IPS DF 19.7 (cell line): ENCODE results near the gene RPL36.

Experiments
- DNase-seq: peaks from one replicate; pipeline ENCODE4 v3.0.0-alpha.2; 2013; ENCODE audit warnings: low read depth, low spot score

The RPL36 gene

DNA sequence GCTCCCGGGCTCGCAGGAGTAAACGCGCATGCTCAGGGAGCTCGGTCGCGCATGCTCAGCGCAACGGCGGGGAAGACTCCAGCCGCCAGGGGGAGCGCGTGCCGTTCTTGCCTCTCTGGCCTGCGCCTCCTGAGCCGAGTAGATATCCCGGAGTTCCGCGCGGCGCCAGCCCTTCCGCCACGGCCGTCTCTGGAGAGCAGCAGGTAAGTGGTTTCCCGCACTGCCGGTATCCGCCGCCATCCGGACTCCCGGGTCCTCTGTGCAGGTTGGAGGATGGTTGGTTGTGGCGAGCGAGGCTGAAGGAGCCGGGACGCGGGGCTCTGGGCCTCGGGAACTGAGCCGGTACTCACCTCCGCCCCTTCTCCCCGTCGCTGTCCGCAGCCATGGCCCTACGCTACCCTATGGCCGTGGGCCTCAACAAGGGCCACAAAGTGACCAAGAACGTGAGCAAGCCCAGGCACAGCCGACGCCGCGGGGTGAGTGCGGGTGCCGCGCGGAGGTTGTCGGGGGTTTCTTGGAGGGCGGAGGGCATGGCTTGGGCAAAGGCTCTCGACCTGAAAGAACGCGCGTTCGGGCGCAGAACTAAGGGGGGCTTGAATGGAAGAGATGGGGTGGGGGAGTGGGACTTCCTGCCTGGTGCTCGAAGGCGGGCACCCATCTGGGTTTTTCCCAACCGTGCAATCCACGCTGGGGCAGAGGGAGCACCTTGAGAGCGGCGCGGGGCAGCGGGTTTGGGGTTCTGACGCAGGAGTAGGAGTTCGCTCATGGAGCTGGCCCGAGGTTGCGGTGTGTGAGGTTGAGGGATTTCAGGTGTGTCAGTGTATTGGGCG lies at the start of gene RPL36:
Gene RPL36, plus strand, starts transcription at position 171 of the 830 bp plus-strand sequence. Its CDS starts 213 bp downstream, at position 384.
- DNase-seq: peak; percentile 65

- DNase-seq: no peak
These were observed 48.9 kb upstream of the RPL36 start for GRCh38 chr19:5641171-5641570.

GRCh38 chr19:5642204-5642603 lies 47.9 kb upstream of the RPL36 start:
- DNase-seq: no peak

GRCh38 chr19:5643060-5643459 lies 47.0 kb upstream of the RPL36 start:
- no peak for DNase-seq

- no peak for DNase-seq
These were observed 46.1 kb upstream of the RPL36 start for GRCh38 chr19:5644037-5644436.

DNA sequence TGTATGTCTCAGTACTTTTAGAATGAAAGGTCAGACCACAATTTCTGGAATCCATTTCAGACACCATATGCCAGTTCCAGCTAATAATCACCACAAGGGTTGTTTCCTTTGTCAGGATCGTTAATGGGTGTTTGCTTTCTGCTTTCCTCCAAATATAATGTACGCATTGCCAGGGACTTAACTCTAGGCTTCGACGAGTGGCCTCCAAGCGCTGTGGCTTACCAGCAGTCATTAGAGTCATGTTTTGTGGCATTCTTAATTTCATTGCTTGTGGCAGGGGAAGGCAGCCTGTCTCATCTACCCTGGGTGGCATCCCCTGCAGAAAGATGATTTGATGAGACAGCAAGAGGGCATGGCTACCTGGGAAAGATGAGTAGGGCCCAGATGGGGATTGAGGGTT lies 44.7 kb upstream of the RPL36 start:
- DNase-seq: no peak

- no peak for DNase-seq
These were observed 43.4 kb upstream of the RPL36 start for GRCh38 chr19:5646703-5647102.

DNA sequence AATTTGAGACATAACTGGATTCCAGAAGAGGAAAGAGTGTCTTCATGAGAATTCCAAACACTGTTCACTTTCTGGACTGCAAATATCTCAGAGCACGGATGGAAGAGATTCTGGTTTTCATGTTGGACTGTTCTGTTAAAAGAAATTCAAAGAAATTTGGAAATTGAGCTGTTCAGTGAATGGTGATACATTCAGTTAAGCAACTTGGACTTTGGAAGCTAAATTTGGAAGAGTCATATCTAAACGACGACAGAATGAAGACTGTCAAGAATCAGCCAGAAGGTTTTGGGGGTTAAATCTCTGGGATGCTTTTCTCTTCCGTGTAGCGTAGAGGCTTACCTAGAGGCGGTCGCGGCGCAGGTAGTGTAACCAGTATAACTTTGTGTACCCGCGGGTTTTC lies 41.6 kb upstream of the RPL36 start:
- DNase-seq: no peak

DNA sequence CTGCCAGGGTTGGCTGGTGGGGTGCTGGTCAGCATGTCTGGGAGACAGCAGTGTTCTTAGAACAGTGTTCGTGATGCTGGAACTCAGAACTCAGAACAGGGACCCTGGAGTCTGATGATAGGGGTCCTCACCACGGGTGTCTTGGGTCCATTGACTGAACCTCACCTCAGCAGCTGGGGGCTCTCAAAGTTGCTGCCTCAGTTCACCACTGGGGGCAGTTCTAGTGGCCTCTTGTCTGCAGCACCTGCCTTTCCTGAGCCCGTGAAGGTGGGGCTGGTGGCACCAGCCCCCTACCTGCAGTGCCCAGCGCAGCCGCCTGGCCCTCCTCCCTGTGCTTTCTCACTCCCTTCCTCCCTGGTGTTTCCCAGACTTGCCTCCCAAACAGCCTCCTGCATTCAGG lies 38.7 kb upstream of the RPL36 start:
- DNase-seq: no peak

- DNase-seq: no peak
These were observed 37.8 kb upstream of the RPL36 start for GRCh38 chr19:5652261-5652660.

DNA sequence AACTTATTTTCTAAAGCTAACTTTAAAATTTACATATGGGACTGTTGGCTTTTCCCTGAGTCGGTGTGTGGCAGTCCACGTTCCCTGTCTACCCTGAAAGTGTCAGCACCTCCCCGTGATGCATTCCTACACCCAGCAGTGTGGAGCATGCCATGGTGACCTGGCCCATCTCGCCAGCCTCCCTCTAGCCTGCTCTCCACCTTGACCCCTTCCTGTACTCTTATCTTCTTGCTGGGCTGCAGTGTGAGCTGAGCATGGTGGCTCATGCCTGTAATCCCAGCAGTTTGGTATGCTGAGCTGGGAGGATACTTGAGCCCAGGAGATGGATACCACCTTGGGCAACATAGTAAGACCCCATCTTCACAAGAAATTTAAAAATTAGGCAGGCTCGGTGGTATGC lies 35.2 kb upstream of the RPL36 start:
- DNase-seq: no peak

DNA sequence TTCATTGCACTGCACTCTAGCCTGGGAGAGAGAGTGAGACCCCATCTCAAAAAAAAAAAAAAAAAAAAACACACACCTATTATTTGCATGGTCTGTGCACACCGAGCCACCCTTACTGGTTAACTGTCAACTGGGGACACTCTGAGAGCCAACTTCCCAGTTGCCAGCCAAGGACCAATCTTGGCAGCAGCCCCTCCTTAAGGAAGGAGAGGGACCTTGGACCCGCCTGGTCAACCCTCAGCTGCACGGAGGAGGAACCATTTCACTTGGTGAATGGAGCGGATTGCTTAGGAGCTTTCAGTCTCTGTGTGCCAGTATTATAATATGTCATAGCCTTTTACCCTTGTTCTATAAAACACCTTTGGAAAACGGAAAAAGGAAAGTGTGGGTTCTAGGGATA lies 34.7 kb upstream of the RPL36 start:
- no peak for DNase-seq

DNA sequence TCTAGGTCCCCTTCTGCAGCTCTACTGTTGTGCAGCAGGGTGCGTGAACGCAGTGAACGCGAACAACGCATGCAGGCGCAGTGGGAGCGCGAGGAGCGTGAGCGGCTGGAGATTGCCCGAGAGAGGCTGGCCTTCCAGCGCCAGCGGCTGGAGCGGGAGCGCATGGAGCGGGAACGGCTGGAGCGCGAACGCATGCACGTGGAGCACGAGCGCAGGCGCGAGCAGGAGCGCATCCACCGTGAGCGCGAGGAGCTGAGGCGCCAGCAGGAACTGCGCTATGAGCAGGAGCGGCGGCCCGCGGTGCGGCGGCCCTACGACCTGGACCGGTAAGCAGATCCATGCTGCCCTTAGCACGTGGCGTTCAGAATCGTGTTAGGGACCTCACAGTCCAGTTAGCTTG lies 28.6 kb upstream of the RPL36 start:
- no peak for DNase-seq

GRCh38 chr19:5663904-5664303 lies 26.2 kb upstream of the RPL36 start:
- DNase-seq: no peak

DNA sequence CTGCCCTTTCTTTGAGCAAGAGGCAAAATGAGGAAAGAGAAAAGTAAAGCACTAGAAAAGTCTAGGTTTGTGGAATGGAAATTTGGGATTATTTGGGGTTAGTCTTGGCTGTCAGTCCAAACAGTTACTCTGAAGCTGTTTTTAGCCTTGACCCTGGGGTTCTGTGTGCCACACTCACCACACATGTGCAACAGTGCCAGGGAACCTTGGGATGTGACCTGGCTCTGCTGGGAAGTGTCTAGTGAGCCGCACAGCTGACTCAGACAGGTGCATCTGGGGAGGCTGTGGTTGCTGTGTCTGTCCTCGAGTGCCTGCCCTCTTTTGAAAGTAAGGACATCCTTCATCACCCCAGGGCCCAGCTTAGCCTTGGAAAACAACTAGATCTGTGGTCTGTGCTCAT lies 25.6 kb upstream of the RPL36 start:
- no peak for DNase-seq

- no peak for DNase-seq
These were observed 24.1 kb upstream of the RPL36 start for GRCh38 chr19:5665781-5666513.

DNA sequence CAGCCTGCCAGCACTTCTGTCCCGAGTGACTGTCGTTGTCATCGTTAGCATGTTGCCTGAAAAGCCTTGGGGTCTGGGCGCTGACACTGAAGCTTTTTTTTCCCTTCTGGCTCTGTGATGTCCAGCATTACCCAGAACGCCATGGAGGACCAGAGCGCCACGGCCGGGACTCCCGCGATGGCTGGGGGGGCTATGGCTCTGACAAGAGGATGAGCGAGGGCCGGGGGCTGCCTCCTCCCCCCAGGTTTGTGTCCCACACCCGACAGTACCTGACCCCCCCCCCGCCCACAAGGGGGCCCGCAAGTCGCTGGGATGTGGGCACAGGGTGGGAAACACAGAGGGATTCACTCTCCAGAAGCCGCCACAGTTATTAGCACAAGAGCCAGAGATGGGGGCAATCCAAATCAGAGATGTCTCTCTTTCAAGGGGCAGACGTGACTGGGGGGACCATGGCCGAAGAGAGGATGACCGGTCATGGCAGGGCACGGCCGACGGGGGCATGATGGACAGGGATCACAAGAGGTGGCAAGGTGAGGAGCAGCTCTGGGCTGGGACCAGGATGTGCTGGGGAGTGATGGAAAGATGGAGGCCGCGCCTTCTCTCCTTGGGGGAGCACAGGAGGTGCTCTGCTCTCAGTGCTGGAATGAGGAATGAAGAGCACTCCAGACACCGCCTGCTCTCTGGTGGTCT lies 23.0 kb upstream of the RPL36 start:
- DNase-seq: no peak

- DNase-seq: peak; percentile 48
These were observed 22.3 kb upstream of the RPL36 start for GRCh38 chr19:5667751-5668271.

- no peak for DNase-seq
These were observed 20.9 kb upstream of the RPL36 start for GRCh38 chr19:5669212-5669611.

- no peak for DNase-seq
These were observed 18.5 kb upstream of the RPL36 start for GRCh38 chr19:5671600-5671999.

GRCh38 chr19:5672708-5673459 lies 17.2 kb upstream of the RPL36 start:
- DNase-seq: no peak

- no peak for DNase-seq
These were observed 16.3 kb upstream of the RPL36 start for GRCh38 chr19:5673752-5674151.
